Astrocyte (in vitro differentiated cells and primary cell): ENCODE results near the gene ELAVL3. TPM values are rescaled to one million over a fixed set of nuclear protein-coding genes. Genes with fewer than 3 reads are reported as not detected.

Experiments used
- DNase-seq: peaks from one replicate; pipeline ENCODE4 v3.0.0-alpha.2; 2010; ENCODE audit warnings: low read depth
- FAIRE-seq: peaks from 2 replicates; lab custom pipeline; 2011; peaks lifted over from hg19 to GRCh38; lab: Jason Lieb, UNC
- H2AFZ ChIP-seq: 2 replicates; pipeline ENCODE4 v1.6.0; 2012; ENCODE audit warnings: low read depth, low read length, inconsistent platforms
- H3K27ac ChIP-seq: 2 replicates; pipeline ENCODE4 v1.5.1; 2011; ENCODE audit warnings: low read depth, low read length, inconsistent platforms
- H3K27me3 ChIP-seq: 2 replicates; pipeline ENCODE4 v1.6.0; 2011; ENCODE audit warnings: low read length, inconsistent platforms; ENCODE audit not compliant: insufficient read depth
- H3K36me3 ChIP-seq: 2 replicates; pipeline ENCODE4 v1.5.1; 2011; ENCODE audit warnings: low read length, inconsistent platforms; ENCODE audit not compliant: insufficient read depth
- H3K4me1 ChIP-seq: 2 replicates; pipeline ENCODE4 v1.5.1; 2011; ENCODE audit warnings: low read length, inconsistent platforms; ENCODE audit not compliant: insufficient read depth
- H3K4me2 ChIP-seq: 2 replicates; pipeline ENCODE4 v1.6.0; 2012; ENCODE audit warnings: low read length, inconsistent platforms
- H3K4me3 ChIP-seq: 2 replicates; pipeline ENCODE4 v1.5.1; 2011; ENCODE audit warnings: low read depth, mild to moderate bottlenecking, low read length, inconsistent platforms; ENCODE audit not compliant: insufficient read depth
- H3K79me2 ChIP-seq: 2 replicates; pipeline ENCODE4 v1.6.0; 2012; ENCODE audit warnings: mild to moderate bottlenecking, low read length, inconsistent platforms; ENCODE audit not compliant: insufficient read depth
- H3K9ac ChIP-seq: 2 replicates; pipeline ENCODE4 v1.6.0; 2012; ENCODE audit warnings: mild to moderate bottlenecking, low read length, inconsistent platforms
- H3K9me3 ChIP-seq: 2 replicates; pipeline ENCODE4 v1.5.1; 2012; ENCODE audit warnings: low read depth, mild to moderate bottlenecking, low read length, inconsistent platforms; ENCODE audit not compliant: insufficient read depth
- H4K20me1 ChIP-seq: 2 replicates; pipeline ENCODE4 v1.6.0; 2012; ENCODE audit warnings: low read length, inconsistent platforms; ENCODE audit not compliant: insufficient read depth
- H3K27ac Mint-ChIP-seq: one replicate; pipeline ENCODE4 v1.8.0; 2021; ENCODE audit warnings: mild to moderate bottlenecking, mixed read lengths; ENCODE audit not compliant: unreplicated experiment
- H3K27me3 Mint-ChIP-seq: one replicate; pipeline ENCODE4 v1.8.0; 2021; ENCODE audit warnings: low read depth, mixed read lengths; ENCODE audit not compliant: unreplicated experiment
- H3K36me3 Mint-ChIP-seq: one replicate; pipeline ENCODE4 v1.8.0; 2021; ENCODE audit warnings: low read depth, mixed read lengths; ENCODE audit not compliant: unreplicated experiment
- H3K4me1 Mint-ChIP-seq: one replicate; pipeline ENCODE4 v1.8.0; 2021; ENCODE audit warnings: low read depth, mixed read lengths; ENCODE audit not compliant: unreplicated experiment
- H3K4me3 Mint-ChIP-seq: one replicate; pipeline ENCODE4 v1.8.0; 2021; ENCODE audit warnings: mild to moderate bottlenecking, moderate library complexity, mixed read lengths; ENCODE audit not compliant: unreplicated experiment
- H3K9me3 Mint-ChIP-seq: one replicate; pipeline ENCODE4 v1.8.0; 2021; ENCODE audit warnings: mild to moderate bottlenecking, mixed read lengths; ENCODE audit not compliant: unreplicated experiment
- EZH2 ChIP-seq: IDR thresholded peaks from 2 replicates; pipeline ENCODE4 v1.6.1; 2012; ENCODE audit warnings: mild to moderate bottlenecking, low read length, inconsistent platforms; ENCODE audit not compliant: insufficient read depth
- total RNA-seq: library from RNA; stranded (reverse); gene quantifications from 2 replicates; pipeline ENCODE4 v1.2.1, GENCODE V29; 2021
- TF ChIP-seq, protein P1 (sequence below): IDR thresholded peaks from 2 replicates; pipeline ENCODE4 v1.5.1; 2011; ENCODE audit warnings: low read depth, mild to moderate bottlenecking, inconsistent platforms, low read length, moderate library complexity; ENCODE audit not compliant: insufficient read depth

ELAVL3 gene
- total RNA-seq, 1 donor from 2014 or later = not detected

DNA sequence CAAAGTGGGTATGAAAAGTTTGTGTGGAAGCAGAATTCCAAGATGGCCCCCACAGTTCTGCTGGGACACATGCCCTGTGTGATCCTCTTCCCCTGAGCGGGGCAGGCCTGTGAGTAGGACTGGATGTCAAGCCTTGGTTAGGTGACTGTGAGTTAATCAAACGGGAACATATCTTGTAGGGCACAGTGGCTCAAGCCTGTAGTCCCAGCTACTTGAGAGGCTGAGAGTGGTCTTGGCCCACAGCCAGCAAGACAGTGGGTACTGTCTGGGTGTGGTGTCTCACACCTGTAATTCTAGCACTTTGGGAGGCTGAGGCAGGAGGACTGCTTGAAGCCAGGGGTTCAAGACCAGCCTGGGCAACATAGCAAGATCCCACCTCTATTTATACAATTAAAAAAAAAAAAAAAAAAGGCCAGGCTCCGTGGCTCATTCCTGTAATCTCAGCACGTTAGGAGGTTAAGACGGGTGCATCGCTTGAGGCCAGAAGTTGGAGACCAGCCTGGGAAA lies 18.4 kb upstream of the ELAVL3 start:
- no peak overlapping the region for H2AFZ ChIP-seq
- H3K27me3 ChIP-seq = no peaks in the 10 kb centered on the region
- H3K9me3 ChIP-seq = no peaks in the 10 kb centered on the region
- H3K27ac ChIP-seq = no peak overlapping the region
- H3K4me3 Mint-ChIP-seq = no peak overlapping the region
- H4K20me1 ChIP-seq = peaks cover 13% of the 10 kb centered on the region
- no peak overlapping the region for H3K4me2 ChIP-seq
- H3K27ac Mint-ChIP-seq = no peak overlapping the region
- H3K4me3 ChIP-seq = no peak overlapping the region
- H3K27me3 Mint-ChIP-seq = no peaks in the 10 kb centered on the region
- no peak for DNase-seq
- H3K9ac ChIP-seq = no peak overlapping the region
- H3K4me1 Mint-ChIP-seq = peaks cover 3% of the 10 kb centered on the region
- no peaks in the 10 kb centered on the region for H3K4me1 ChIP-seq
- no peaks in the 10 kb centered on the region for H3K79me2 ChIP-seq
- TF ChIP-seq, protein P1, sequence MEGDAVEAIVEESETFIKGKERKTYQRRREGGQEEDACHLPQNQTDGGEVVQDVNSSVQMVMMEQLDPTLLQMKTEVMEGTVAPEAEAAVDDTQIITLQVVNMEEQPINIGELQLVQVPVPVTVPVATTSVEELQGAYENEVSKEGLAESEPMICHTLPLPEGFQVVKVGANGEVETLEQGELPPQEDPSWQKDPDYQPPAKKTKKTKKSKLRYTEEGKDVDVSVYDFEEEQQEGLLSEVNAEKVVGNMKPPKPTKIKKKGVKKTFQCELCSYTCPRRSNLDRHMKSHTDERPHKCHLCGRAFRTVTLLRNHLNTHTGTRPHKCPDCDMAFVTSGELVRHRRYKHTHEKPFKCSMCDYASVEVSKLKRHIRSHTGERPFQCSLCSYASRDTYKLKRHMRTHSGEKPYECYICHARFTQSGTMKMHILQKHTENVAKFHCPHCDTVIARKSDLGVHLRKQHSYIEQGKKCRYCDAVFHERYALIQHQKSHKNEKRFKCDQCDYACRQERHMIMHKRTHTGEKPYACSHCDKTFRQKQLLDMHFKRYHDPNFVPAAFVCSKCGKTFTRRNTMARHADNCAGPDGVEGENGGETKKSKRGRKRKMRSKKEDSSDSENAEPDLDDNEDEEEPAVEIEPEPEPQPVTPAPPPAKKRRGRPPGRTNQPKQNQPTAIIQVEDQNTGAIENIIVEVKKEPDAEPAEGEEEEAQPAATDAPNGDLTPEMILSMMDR = no peak
- TF ChIP-seq EZH2 = no peak
- H3K9me3 Mint-ChIP-seq = no peaks in the 10 kb centered on the region
- FAIRE-seq = no peak
- peaks cover 8% of the 10 kb centered on the region for H3K36me3 Mint-ChIP-seq
- no peaks in the 10 kb centered on the region for H3K36me3 ChIP-seq

DNA sequence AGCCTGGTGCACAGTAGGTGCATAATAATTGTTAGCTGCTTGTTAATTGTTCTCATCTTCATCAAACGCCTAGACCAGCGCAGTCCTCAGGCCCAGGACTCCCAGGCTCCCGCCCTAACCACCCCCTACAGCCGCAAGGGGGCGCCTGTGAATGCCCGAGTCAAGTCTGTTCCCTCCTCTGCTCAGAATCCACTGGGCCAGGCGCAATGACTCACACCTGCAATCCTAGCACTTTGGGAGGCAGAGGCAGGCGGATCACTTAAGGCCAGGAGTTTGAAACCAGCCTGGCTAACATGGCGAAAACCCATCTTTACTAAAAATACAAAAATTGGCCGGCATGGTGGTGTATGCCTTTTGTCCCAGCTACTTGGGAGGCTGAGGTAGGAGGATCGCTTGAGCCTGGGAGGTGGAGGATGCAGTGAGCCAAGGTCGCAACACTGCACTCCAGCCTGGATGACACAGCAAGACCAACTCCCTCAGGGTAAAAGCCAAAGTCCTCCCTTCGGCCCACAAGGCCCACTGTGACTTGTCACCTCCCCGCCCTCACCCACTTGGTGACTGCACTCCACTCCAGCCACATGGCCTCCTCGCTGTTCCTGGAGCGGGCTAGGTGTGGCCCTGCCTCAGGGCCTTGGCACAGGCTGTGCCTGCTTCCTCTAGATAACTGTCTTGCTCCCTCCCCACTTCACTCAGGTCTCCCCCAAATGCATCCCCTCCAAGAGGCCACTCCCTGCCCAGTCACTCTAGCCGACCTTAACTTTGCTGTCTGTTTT lies 15.7 kb upstream of the ELAVL3 start:
- TF ChIP-seq, protein P1 = peak; percentile 59
- no peak for TF ChIP-seq EZH2
- no peaks in the 10 kb centered on the region for H3K9me3 Mint-ChIP-seq
- FAIRE-seq (no peak), DNase-seq (peak; percentile 57)
- H3K36me3 ChIP-seq = no peaks in the 10 kb centered on the region
- H2AFZ ChIP-seq = no peak overlapping the region
- H3K36me3 Mint-ChIP-seq = peaks cover 11% of the 10 kb centered on the region
- no peak overlapping the region for H3K4me2 ChIP-seq
- no peak overlapping the region for H3K9ac ChIP-seq
- H3K4me3 ChIP-seq = no peak overlapping the region
- no peak overlapping the region for H3K4me3 Mint-ChIP-seq
- H3K27me3 ChIP-seq = no peaks in the 10 kb centered on the region
- no peaks in the 10 kb centered on the region for H3K9me3 ChIP-seq
- no peak overlapping the region for H3K27ac Mint-ChIP-seq
- H4K20me1 ChIP-seq = peaks cover 13% of the 10 kb centered on the region
- H3K4me1 Mint-ChIP-seq = peaks cover 3% of the 10 kb centered on the region
- no peaks in the 10 kb centered on the region for H3K79me2 ChIP-seq
- no peaks in the 10 kb centered on the region for H3K27me3 Mint-ChIP-seq
- no peak overlapping the region for H3K27ac ChIP-seq
- no peaks in the 10 kb centered on the region for H3K4me1 ChIP-seq

GRCh38 chr19:11495885-11496284 lies 15.0 kb upstream of the ELAVL3 start:
- Histone ChIP-seq H4K20me1 (peaks cover 13% of the 10 kb centered on the region), H3K27me3 (no peaks in the 10 kb centered on the region), H2AFZ (no peak overlapping the region), H3K4me1 (no peaks in the 10 kb centered on the region), H3K36me3 (no peaks in the 10 kb centered on the region), H3K9ac (no peak overlapping the region), H3K4me2 (no peak overlapping the region), H3K9me3 (no peaks in the 10 kb centered on the region), H3K79me2 (no peaks in the 10 kb centered on the region), H3K4me3 (no peak overlapping the region), H3K27ac (no peak overlapping the region)
- DNase-seq = no peak
- H3K9me3 Mint-ChIP-seq = no peaks in the 10 kb centered on the region
- TF ChIP-seq, protein P1 = no peak
- H3K27me3 Mint-ChIP-seq = no peaks in the 10 kb centered on the region
- no peak for FAIRE-seq
- no peak overlapping the region for H3K27ac Mint-ChIP-seq
- H3K4me3 Mint-ChIP-seq = no peak overlapping the region
- peaks cover 7% of the 10 kb centered on the region for H3K36me3 Mint-ChIP-seq
- H3K4me1 Mint-ChIP-seq = peaks cover 3% of the 10 kb centered on the region
